Hepatocyte (in vitro differentiated cells): Measurements from ENCODE around the gene SLC33A1. TPM values are rescaled to one million over a fixed set of nuclear protein-coding genes. Genes with fewer than 3 reads are reported as not detected.

ENCODE experiments used
- DNase-seq: peaks from one replicate; pipeline ENCODE4 v3.0.0-alpha.2; 2016; ENCODE audit warnings: low spot score
- H2AFZ ChIP-seq: fragments of 200-600 bp; sonication (generic); 2 replicates; pipeline ENCODE4 v1.6.0; 2016; ENCODE audit warnings: antibody characterized with exemption, mild to moderate bottlenecking
- H3K27ac ChIP-seq: fragments of 200-600 bp; sonication (generic); 2 replicates; pipeline ENCODE4 v1.5.1; 2016; ENCODE audit warnings: mild to moderate bottlenecking
- H3K27me3 ChIP-seq: fragments of 200-600 bp; sonication (generic); 2 replicates; pipeline ENCODE4 v1.6.1; 2016
- H3K36me3 ChIP-seq: fragments of 200-600 bp; sonication (generic); replicated peaks from 2 replicates; pipeline ENCODE4 v1.5.1; 2016; ENCODE audit warnings: low read depth; ENCODE audit not compliant: insufficient read depth
- H3K4me1 ChIP-seq: fragments of 200-600 bp; sonication (generic); 2 replicates; pipeline ENCODE4 v1.5.1; 2016; ENCODE audit warnings: mild to moderate bottlenecking, moderate library complexity; ENCODE audit not compliant: insufficient read depth
- H3K4me2 ChIP-seq: fragments of 200-600 bp; sonication (generic); 2 replicates; pipeline ENCODE4 v1.6.0; 2016
- H3K4me3 ChIP-seq: fragments of 200-600 bp; sonication (generic); 2 replicates; pipeline ENCODE4 v1.5.1; 2016; ENCODE audit warnings: mild to moderate bottlenecking
- H3K79me2 ChIP-seq: fragments of 200-600 bp; sonication (generic); 2 replicates; pipeline ENCODE4 v1.6.0; 2017; ENCODE audit warnings: mild to moderate bottlenecking
- H3K9me2 ChIP-seq: fragments of 200-600 bp; sonication (generic); replicated peaks from 2 replicates; pipeline ENCODE4 v1.6.0; 2017; ENCODE audit warnings: mild to moderate bottlenecking; ENCODE audit not compliant: insufficient read depth
- H3K9me3 ChIP-seq: fragments of 200-600 bp; sonication (generic); 2 replicates; pipeline ENCODE4 v1.5.1; 2016; ENCODE audit warnings: low read depth, mild to moderate bottlenecking
- H4K20me1 ChIP-seq: fragments of 200-600 bp; sonication (generic); 2 replicates; pipeline ENCODE4 v1.6.0; 2016; ENCODE audit warnings: mild to moderate bottlenecking; ENCODE audit not compliant: insufficient read depth, poor library complexity, severe bottlenecking
- EZH2 ChIP-seq: fragments of 200-600 bp; sonication (generic); IDR thresholded peaks from 2 replicates; pipeline ENCODE4 v1.6.1; 2016; ENCODE audit warnings: antibody characterized with exemption, mild to moderate bottlenecking, borderline replicate concordance
- EZH2phosphoT487 ChIP-seq: fragments of 200-600 bp; sonication (generic); IDR thresholded peaks from one replicate; pipeline ENCODE4 v1.6.1; 2018; ENCODE audit warnings: antibody characterized with exemption, mild to moderate bottlenecking, low read depth, moderate library complexity; ENCODE audit not compliant: unreplicated experiment, severe bottlenecking
- WGBS: methylation state at CpG from one replicate; pipeline ENCODE4 v1.1.6; 2016; ENCODE audit warnings: low lambda C conversion rate; ENCODE audit errors: missing lambda C conversion rate; 5-methylcytosine and 5-hydroxymethylcytosine counted together
- polyA plus RNA-seq: library from polyadenylated mRNA; unstranded; fragments of >200 nt; fragmentation: Nextera tagmentation; extraction: Ambion mirVana; gene quantifications from 2 replicates; pipeline ENCODE4 v1.2.1, GENCODE V29; 2016
- total RNA-seq: library from RNA; depleted of rRNA; stranded (reverse); fragments of >200 nt; gene quantifications from 2 replicates; pipeline ENCODE4 v1.2.3, GENCODE V29; 2014
- TF ChIP-seq, protein P1 (sequence below): fragments of 200-600 bp; sonication (generic); IDR thresholded peaks from 2 replicates; pipeline ENCODE4 v1.5.1; 2016; ENCODE audit warnings: antibody characterized with exemption, mild to moderate bottlenecking; ENCODE audit not compliant: poor library complexity

Gene SLC33A1
- total and polyA plus RNA-seq, 2 experiments from 2014 or later, result 20.0 to 46.5 TPM

DNA sequence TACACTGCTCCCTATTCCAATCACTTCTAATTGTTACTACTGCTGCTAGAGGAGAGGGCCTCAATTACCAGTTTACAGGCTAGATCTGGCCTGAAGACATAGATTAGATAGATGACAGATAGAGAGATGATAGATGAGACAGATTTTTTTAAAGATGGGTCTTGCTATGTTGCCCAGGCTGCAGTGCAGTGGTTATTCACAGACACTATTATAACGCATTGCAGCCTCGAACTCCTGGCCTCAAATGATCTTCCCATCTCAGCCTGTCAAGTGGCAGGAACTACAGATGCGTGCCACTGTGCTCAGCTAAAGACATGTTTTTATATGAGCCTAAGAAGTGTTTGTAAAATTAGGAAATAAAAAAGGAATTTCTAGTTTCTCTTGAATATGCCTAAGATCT lies 6.2 kb downstream of the SLC33A1 start:
- H4K20me1 ChIP-seq, result peaks cover 27% of the 10 kb centered on the region
- no peaks in the 10 kb centered on the region for H3K27me3 ChIP-seq
- peaks cover 85% of the 10 kb centered on the region for H3K79me2 ChIP-seq
- H3K9me3 ChIP-seq, result no peaks in the 10 kb centered on the region
- no peak overlapping the region for H3K4me2 ChIP-seq
- no peaks in the 10 kb centered on the region for H3K36me3 ChIP-seq
- WGBS, result 95% methylated on average over 3 of the region's 3 CpGs
- no peak for DNase-seq
- H3K9me2 ChIP-seq, result no peaks in the 10 kb centered on the region
- no peak overlapping the region for H3K27ac ChIP-seq
- TF ChIP-seq EZH2 (no peak), EZH2phosphoT487 (no peak)
- TF ChIP-seq, protein P1, sequence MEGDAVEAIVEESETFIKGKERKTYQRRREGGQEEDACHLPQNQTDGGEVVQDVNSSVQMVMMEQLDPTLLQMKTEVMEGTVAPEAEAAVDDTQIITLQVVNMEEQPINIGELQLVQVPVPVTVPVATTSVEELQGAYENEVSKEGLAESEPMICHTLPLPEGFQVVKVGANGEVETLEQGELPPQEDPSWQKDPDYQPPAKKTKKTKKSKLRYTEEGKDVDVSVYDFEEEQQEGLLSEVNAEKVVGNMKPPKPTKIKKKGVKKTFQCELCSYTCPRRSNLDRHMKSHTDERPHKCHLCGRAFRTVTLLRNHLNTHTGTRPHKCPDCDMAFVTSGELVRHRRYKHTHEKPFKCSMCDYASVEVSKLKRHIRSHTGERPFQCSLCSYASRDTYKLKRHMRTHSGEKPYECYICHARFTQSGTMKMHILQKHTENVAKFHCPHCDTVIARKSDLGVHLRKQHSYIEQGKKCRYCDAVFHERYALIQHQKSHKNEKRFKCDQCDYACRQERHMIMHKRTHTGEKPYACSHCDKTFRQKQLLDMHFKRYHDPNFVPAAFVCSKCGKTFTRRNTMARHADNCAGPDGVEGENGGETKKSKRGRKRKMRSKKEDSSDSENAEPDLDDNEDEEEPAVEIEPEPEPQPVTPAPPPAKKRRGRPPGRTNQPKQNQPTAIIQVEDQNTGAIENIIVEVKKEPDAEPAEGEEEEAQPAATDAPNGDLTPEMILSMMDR, result no peak
- H3K4me3 ChIP-seq, result no peak overlapping the region
- H2AFZ ChIP-seq, result no peak overlapping the region
- H3K4me1 ChIP-seq, result peaks cover 35% of the 10 kb centered on the region

DNA sequence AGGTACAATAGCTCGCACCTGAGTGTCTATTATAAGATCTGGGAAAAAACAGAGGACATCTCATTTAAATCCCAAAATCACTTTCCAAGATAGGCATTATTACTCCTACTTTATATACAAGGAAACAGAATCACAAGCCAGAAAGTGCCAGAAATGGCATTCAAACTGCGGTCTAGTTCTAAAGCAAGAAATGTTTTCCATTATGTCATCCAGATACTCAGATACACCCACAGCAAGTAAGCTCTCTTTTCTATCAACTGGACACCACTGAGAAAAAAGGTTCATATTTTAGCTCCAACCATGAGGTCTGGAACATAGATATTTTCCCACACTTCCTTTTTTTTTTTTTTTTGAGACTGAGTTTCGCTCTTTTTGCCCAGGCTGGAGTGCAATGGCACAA lies 8.1 kb downstream of the SLC33A1 start:
- no peak for DNase-seq
- Histone ChIP-seq H3K36me3 (no peaks in the 10 kb centered on the region), H3K79me2 (peaks cover 66% of the 10 kb centered on the region), H3K9me3 (no peaks in the 10 kb centered on the region), H3K27ac (no peak overlapping the region), H3K9me2 (no peaks in the 10 kb centered on the region), H2AFZ (no peak overlapping the region), H3K4me3 (no peak overlapping the region), H3K4me1 (peaks cover 16% of the 10 kb centered on the region), H3K4me2 (no peak overlapping the region), H3K27me3 (no peaks in the 10 kb centered on the region), H4K20me1 (peaks cover 11% of the 10 kb centered on the region)
- WGBS, result 94% methylated on average over 3 of the region's 3 CpGs
- no peak for TF ChIP-seq EZH2phosphoT487
- no peak for TF ChIP-seq EZH2
- TF ChIP-seq, protein P1, result no peak

DNA sequence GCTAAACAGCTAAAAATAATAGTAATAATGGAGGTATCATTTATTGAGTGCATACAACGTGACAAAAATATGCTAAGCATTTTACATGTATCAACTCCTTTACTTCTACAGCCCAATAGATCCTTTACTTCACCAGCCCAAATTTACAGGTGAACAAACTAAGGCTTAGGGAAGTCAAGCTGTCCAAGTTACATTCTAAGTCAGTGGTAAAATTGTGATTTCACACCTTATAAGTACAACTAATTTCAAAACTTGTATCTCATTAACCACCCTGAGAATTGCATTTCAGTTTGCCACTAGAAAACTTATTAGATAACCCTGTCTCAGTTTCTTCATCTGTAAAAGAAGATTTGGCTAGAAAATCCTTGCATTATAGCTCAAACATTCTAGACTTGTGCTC lies 10.7 kb downstream of the SLC33A1 start:
- Histone ChIP-seq H3K27ac (no peak overlapping the region), H3K4me1 (no peaks in the 10 kb centered on the region), H3K9me2 (no peaks in the 10 kb centered on the region), H3K9me3 (no peaks in the 10 kb centered on the region), H4K20me1 (peaks cover 7% of the 10 kb centered on the region), H3K27me3 (no peaks in the 10 kb centered on the region), H3K36me3 (no peaks in the 10 kb centered on the region), H3K79me2 (peaks cover 41% of the 10 kb centered on the region), H2AFZ (no peak overlapping the region), H3K4me2 (no peak overlapping the region), H3K4me3 (no peak overlapping the region)
- no peak for DNase-seq
- TF ChIP-seq EZH2phosphoT487, result no peak
- TF ChIP-seq EZH2, result no peak
- TF ChIP-seq, protein P1, result no peak
- 91% methylated on average over 1 of the region's 1 CpG for WGBS
